Ishikawa (cell line): ENCODE measurements around the gene FOXD1.

Experiments
- EP300 ChIP-seq: IDR thresholded peaks from 2 replicates; pipeline ENCODE4 v1.6.1; 2012; ENCODE audit warnings: borderline replicate concordance
- MAX ChIP-seq: IDR thresholded peaks from 2 replicates; pipeline ENCODE4 v1.6.1; 2012
- NFIC ChIP-seq: IDR thresholded peaks from 2 replicates; pipeline ENCODE4 v1.6.1; 2012
- RAD21 ChIP-seq: IDR thresholded peaks from 2 replicates; pipeline ENCODE4 v1.6.1; 2012; ENCODE audit warnings: low read depth
- REST ChIP-seq: IDR thresholded peaks from 2 replicates; pipeline ENCODE4 v1.6.1; 2012; ENCODE audit warnings: low read depth, mild to moderate bottlenecking
- TAF1 ChIP-seq: IDR thresholded peaks from 2 replicates; pipeline ENCODE4 v1.6.1; 2012; ENCODE audit warnings: low read depth, mild to moderate bottlenecking
- TCF12 ChIP-seq: IDR thresholded peaks from 2 replicates; pipeline ENCODE4 v1.6.1; 2012; ENCODE audit warnings: low read depth
- USF1 ChIP-seq: IDR thresholded peaks from 2 replicates; pipeline ENCODE4 v1.6.1; 2012
- YY1 ChIP-seq: IDR thresholded peaks from 2 replicates; pipeline ENCODE4 v1.6.1; 2012; ENCODE audit warnings: low read depth

- TF ChIP-seq USF1 (no peak), TAF1 (no peak), TCF12 (no peak), EP300 (no peak), RAD21 (no peak), YY1 (no peak), REST (no peak), NFIC (no peak), MAX (no peak)
These were observed 33.4 kb downstream of the FOXD1 start for GRCh38 chr5:73415171-73415570.
